HG02571 (cell line): ENCODE measurements around the gene CLTCL1.
"Not testable (repeated sequence)": the region's sequence is repeated elsewhere in the genome, so short reads cannot be mapped to it uniquely, and the experiment has no call there.

Source experiments
- ATAC-seq: cut with Tn5 transposase; IDR thresholded peaks from one replicate; pipeline ENCODE4 v1.9.1; 2021; ENCODE audit warnings: mild to moderate bottlenecking, moderate library complexity; ENCODE audit not compliant: unreplicated experiment

Gene CLTCL1

DNA sequence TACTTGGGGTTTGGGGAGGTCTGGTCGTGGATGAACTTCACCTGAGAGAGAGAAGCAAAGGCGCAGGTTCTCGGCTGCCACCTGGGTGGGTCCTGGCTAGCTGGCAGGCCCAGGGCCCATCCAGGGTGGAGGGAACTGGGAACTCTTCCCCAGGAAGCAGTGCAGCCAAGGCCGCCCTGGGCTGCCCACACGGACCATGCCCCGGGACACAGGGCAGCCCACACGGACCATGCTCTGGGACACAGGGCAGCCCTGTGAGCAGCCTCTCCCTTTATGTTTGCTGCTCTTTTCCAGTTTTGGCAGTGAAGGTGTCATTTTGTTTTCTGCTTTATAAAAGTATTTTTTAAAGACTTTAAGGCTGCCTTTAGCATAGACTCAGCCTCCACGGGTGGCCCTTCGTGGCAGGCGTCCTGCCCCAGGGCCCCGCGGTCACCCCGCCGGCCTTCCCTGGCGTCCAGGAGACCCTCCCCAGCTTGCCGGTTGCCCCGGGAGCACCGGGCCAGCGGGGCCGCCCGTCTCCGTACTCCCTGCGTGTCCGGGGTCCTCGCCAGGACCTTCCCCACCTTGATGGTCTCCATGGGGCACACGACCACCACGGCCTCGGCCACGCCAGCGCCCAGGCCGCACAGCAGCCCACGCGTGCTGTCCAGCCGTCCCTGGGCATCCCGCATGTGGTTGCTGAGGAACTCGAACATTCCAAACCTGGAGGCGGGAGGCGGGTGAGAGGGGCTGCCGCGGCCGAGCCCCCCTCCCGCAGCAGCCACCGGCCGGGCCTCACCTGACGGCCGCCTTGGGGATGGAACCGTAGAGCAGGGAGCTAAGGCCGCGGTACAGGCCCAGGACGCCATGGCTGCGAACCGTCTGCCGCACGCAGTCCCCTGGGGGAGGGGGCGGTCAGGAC lies 114.1 kb downstream of the CLTCL1 start:
- no peak for ATAC-seq

DNA sequence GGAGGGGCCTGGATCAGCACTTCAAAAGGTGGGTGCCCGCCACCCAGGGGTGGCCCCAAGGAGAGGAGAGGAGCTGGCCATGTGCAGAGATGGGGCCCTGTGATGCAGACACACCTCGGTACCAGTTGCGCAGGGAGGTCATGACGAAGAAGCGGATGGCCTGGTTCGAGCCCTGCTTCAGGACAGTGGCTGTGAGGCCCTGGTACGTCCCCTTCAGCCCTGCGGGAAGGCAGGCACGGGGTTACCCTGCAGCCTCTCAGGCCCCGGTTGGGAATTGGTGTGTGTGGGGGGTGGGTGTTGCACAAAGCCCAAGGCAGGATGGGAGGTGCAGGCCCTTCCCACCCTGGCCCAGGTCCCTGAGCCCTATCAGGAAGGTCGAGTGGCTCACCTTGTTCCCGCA lies 114.8 kb downstream of the CLTCL1 start:
- ATAC-seq = no peak

DNA sequence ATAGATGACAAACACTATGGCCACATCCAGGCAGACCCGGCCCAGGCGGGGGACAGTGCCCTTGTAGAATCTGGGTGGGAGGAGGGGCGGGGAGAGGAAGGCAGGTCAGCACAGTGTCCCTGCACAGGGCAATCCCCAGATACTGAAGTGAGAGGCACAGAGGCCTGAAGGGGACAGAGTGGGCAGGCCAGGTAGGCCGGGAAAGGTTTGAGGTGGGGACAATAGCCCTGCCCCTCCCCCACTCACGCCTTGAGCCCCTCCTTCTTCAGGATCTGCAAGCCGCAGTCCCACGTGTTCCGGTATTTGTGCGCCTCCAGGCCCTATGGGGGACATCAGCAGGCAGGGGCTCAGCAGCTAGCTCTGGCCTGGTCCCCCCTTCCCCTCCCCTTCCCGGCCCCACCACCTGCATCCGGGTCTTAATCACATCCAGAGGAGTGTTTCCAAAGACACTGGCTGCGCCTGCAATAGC lies 115.3 kb downstream of the CLTCL1 start:
- no peak for ATAC-seq

DNA sequence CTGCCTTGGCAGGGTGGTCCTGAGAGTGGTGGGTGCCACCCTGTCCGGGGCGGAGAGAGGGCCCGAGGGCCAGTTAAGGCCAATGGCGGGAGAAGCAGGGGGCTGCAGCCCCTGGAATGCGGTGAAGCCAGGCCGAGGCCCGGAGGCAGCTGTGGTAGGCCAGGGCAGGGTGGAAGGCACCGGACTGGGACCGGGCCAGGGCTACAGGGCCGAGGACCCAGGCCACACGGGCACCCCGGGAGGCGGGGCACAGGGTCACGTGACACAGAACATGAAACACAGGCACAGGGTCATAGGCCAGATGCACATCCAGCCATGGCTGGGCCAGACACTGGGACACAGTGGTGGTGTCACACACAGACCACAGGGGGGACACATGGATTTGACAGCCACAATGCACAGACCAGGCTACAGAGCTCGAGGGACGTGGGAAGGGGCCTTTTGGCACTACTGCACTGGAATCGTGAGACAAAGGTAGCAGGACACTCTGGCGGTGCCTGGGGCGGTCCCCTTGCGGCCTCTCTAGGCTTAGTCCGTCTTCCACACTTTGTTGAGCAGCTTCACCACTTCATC lies 115.8 kb downstream of the CLTCL1 start:
- ATAC-seq = no peak

DNA sequence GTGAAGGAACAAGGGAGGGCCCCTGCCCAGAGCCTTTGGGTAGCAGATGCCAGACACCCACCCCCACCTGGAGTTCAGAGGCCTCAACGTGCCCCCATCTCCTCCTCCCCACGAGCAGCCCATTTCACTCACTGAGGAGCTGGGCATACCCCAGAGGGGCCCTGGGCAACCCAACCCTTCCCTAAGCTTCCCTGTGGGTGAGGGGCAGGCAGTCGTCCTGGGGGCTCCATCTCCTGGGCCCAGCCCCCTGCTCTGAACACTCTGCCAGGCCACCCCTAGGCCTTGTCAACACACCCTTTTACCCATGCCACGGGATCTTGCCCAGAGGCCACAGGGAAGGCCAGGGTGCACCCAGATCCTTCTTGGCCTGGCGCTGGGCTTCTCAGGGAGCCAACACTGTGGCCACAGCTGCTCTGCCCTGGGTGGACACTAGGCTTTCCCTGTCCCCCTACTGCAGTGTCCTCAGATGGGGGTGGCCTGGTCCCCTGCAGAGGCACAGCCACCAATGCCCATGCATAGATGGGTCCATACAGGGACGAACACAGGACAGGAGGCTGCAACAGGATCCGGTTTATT lies 116.4 kb downstream of the CLTCL1 start:
- ATAC-seq = no peak

DNA sequence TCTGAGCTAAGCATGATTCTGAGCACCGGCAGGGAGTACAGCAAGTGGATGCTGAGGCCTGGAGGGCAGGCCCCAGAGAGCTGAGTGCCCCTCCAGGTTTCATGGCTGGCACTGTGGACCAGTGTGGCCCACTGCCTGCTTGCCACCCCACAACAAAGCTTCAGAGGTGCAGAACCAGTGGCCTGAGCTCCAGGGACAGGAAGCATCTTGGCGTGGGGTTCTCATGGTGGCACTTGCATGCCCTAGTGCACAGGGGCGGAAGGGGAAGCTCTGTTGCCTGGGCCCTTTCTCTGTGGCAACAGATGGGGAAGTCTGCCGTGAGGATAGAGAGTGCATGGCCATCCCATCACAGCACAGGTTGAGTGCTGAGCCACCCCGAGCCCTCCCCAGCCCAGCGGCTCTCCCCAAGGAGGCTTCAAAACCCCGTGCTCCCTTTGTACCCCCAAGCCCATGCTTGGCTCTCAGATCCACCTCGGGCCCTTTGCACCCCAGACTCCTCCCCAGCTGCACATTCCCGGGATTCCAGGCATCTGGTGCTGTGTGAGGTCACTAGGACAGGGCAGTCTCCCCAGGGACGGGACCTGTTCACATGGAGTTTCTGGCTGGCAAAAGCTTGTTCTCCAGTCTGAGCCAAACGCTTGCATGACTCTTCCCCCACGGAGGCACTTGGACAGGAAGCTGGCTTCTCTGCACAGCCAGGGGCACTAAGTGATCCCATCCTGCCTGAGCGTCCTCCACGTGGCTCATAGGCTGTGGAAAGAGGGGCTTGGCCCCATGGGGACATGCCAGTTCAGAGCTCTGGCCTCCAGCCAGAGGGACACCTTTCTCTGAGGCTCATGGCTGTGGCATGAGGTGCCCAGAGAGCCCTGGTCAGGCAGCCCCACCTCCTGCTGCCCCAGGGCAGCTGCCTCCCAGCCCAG lies 117.2 kb downstream of the CLTCL1 start:
- no peak for ATAC-seq

DNA sequence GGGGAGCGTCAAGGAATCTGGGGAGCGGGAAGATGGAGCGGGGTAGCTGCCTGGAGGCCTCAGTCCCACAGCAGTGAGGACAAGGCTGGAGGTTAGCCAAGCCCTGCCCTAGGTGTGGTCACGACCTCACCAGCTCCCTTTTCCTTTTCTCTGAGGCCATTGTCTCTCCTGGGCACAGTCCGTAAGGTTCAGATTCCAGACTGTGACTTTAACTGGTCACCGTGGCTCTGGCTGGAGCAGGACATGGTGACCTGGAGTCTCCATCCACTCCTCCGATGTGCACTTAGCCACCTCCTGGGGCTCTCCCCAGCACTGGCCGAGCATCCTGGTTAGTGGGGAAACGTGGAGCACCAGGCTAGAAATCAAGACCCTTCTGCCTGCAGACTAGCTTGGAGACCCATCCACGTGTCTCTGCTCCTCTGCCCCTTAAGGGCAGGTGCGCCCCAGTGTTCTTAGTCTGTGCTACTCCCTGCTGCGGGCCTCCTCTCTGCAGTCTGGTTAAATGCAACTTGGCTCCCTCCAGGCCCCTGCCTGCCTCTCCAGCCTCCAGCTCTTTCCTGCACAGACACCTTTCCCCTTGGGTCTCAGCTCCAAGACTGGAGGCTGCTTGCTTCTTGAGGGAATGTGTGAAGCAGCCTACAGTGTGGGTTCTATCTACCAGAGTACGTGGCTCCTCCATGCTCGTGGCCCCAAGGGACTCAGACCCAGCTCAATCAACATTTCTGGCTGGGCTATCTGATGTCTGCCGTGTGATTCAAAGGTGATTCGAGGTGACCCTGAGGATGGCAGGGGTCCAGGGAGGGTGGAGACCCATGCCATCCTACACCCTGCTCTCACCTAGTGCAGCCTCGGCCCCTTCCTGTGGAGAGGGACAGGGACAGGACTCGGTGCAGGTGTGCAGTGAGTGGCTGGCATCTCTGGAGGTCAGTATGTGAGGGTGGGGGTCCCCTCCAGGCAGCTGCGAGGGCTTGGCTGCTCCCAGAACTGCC lies 118.2 kb downstream of the CLTCL1 start:
- no peak for ATAC-seq

DNA sequence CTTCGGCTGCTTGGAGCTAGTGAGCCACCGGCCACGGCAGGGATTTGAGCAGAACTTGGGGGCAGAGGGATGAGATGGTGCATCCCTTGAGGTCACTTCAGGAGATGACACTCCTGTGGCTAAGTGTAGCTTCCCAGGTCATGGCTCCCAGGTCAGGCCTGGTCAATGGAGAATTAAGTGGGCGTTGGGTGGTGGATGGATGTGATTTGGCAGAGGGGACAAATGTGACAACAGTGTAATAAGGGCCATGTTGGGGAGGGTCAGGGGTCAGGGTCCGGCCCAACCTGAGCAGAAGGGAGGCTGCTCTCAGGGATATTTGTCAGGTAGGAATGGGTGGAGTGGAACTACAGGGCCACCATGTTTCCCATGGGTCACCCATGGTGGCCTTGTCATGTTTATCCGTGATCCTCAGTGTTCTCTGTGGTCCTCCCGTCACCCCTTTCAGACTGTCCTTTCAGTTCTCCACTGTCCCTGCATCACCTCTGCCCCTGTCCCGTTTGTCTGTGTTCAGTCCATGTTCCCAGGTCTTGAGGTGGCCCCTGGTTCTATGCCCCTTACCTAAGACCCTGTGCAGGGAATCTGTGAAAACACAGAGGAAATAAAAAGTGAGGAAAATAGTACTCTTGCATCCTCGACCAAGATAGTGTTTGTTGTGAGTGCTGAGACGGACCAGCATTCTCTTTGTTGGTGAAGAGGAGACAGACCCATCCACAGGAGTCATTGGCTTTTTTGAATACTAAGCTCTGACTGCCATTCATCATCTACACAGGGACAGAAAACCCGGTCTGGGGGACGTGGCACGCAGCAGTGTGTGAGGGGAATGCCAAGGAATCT lies 119.1 kb downstream of the CLTCL1 start:
- no peak for ATAC-seq

DNA sequence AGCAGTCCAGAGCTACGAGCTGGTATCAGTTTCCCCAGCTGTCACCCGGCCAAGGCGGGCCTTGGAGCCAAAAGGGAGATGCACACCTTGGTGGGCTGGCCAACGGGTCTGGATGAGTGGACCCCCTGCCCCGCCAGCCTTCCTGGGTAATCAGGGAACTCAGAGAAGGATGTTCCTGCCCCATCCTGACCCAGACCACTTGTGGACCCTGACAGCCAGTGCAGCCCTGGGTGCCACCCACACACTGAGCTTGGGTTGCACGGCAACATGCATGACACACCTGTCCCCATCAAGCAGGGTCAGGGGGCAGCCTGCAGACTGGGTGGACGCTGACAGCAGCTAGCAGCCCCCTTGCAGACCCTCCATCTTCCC lies 121.6 kb downstream of the CLTCL1 start:
- no peak for ATAC-seq

DNA sequence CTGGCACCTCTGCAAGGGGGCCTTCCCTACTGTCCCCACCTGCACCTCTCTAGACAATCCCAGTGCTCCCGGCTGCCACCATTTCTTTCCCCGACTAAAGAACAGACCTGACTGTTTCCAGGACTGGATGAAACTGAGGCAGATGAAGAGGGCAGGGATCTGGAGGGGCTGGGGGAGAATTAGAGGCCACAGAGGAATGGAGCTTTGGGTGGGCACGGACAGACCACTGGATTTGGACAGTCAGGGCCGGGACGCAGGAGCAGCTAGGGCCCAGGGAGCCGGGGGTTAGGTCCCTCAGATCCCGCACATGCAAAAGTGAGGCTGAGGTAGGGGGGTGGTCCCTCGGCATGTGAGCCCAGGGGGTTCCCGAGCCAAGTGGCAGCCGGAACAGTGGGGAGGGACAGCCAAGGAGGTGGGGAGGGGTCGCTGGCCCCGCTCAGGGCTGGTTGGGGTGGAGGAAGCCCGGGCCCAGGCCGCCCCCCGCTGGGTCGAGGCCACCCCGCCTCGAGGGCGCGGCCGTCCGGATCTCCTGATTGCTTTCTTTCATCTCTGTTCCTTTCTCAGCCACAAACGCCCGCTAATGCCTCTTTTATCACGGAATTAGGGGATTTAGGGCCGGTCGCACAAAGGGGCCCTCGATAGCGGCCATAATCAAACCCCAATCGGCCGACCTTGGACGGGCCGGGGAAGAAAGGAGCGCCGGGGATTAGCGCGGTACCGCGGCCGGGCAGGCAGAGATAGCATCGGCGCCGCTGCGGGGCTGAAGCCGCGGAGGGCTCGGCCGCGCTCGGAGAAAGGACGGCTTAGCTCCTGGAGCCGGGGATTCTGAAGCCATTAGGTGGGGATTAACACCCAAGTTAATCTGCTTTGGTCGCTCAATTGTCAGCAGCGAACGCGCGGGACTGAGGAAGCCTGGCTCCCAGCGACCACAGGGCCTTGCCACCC lies 122.2 kb downstream of the CLTCL1 start:
- no peak for ATAC-seq

DNA sequence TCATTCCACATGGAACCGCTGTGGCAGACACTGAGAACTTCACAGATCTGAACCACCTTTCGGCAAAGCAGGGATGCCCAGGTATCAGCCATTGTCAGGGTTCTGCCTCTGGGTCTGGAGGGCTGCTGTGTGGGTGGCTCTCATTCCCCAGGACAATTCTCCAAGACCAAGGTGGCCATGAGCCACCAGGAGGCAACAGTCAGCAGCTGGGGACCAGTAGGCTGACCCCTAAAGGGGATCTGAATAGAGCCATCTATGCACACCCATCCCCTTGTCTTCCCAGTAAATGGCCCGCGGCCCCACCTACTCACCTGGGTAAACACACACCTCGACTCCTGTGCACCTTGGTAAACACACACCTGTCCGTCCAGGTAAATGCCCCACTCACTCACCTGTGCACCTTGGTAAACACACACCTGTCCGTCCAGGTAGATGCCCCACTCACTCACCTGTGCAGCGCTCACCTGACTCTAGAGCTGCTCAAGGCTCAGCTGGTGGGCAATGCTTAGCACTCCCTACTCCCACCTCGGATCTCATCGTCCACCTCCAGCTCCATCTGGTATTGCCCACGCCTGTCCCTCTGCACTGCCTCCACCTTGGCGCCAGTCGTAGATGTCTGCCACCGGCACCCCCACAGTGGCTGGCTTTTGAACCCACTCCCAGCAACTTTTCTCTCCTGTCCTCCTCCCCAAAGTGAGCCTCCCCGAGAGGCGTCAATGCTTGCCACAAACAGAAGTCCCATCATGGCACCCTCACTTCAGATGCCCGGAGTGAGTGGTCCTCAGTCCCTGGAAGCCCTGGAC lies 123.2 kb downstream of the CLTCL1 start:
- ATAC-seq = no peak

DNA sequence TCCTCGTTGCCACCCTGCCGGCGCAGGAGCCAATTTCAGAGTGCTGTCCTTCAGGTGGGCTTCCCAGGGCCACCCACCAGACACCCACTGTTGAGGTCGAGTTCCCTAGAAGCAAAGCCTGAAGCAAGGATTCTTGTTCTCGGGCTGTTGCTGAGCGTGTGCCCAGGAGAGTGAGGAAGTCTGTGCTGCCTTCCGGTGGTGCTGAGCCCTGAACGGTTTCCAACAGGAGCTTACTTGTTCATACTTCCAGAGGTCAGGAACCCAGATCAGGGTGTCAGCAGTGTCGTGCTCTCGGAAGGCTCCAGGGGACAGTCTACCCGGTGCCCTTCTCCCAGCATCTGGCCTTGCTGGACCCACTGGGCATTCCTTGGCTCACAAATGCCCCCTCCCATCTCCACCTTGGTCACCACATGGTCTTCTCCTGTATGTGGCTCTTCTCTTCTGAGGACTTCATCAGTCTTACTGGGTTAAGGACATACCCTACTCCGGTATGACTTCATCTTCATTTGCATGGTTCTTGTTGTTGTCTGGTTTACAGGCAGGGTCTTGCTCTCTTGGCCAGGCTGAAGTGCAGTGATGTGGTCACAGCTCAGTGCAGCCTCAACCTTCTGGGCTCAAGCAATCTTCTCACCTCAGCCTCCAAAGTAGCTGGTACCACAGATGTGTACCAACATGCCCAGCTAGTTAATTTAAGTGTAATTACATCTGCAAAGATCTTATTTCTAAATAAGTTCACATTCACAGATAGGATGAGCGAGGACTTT lies 124.2 kb downstream of the CLTCL1 start:
- no peak for ATAC-seq

DNA sequence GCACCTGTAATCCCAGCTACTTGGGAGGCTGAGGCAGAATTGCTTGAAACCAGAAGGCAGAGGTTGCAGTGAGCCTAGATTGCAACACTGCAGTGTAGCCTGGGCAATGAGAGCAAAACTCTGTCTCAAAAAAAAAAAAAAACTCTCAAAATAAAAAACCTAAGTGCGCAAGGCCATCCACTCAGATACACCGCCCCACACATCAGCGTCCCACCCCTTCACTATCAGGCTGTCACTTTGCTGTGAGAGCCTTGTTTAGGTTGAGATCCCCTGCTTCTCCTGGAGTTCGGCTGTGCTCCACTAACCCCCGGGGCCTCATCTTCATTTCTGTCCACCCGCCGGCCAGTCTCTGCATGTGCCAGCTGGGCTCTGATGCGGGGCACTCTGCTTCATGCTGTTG lies 125.1 kb downstream of the CLTCL1 start:
- no peak for ATAC-seq

DNA sequence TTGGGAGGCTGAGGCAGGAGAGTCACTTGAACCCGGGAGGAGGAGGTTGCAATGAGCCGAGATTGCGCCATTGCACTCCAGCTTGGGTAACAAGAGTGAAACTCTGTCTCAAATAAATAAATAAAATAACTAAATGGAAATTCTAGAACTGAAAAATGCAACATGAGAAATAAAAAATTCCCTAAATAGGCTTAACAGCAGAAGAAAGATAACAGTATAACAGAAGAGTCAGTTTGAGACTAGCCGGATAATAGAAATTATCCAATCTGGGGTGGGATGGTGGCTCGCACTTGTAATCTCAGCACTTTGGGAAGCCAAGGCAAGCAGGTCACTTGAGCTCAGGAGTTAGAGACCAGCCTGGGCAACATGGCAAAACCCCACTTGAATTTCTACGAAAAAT lies 127.1 kb downstream of the CLTCL1 start:
- no peak for ATAC-seq

DNA sequence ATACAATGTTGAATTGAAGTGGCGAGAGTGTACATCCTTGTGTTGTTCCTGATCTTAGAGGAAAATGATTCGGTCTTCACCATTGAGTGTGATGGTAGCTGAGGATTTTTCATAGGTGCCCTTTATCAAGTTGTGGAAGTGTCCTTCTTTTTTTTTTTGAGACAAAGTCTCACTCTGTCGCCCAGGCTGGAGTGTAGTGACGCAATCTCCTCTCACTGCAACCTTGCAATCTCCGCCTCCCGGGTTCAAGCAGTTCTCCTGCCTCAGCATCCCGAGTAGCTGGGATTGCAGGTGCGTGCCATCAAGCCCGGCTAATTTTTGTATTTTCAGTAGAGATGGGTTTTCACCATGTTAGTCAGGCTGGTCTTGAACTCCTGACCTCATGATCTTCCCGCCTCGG lies 132.9 kb downstream of the CLTCL1 start:
- not testable (repeated sequence) for ATAC-seq

DNA sequence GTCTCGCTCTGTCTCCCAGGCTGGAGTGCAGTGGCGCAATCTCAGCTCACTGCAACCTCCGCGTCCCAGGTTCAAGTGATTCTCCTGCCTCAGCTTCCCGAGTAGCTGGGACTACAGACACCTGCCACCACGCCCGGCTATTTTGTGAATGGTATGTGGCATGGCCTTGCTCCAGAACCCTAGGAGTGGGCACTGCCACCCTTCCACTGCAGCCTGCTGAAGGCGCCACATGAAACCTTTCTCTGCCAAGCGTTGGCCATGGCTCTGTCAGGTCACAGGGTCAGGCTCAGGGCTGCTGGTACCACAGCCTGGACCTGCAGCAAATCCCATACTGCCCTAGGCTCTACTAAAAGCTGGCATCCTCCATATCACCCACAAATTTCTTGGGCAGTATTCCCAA lies 135.4 kb downstream of the CLTCL1 start:
- ATAC-seq = not testable (repeated sequence)
